ENCODE measurements around the gene GPR37L1.
"Not testable (repeated sequence)": the region's sequence is repeated elsewhere in the genome, so short reads cannot be mapped to it uniquely, and the experiment has no call there.

GPR37L1 gene

GRCh38 chr1:202133496-202133895 lies 10.8 kb downstream of the GPR37L1 start:
- DNase-seq (ENCODE audit: low spot score) = no peak

GRCh38 chr1:202133989-202134388 lies 11.3 kb downstream of the GPR37L1 start:
- no peak for DNase-seq (ENCODE audit: low spot score)

- DNase-seq (ENCODE audit: low spot score) = no peak
These were observed 12.0 kb downstream of the GPR37L1 start for GRCh38 chr1:202134645-202135172.

GRCh38 chr1:202135221-202135721 lies 12.6 kb downstream of the GPR37L1 start:
- DNase-seq (ENCODE audit: low spot score) = peak; percentile 90

GRCh38 chr1:202140833-202141232 lies 18.1 kb downstream of the GPR37L1 start:
- DNase-seq (ENCODE audit: low spot score) = no peak

GRCh38 chr1:202141468-202141867 lies 18.8 kb downstream of the GPR37L1 start:
- DNase-seq (ENCODE audit: low spot score) = not testable (repeated sequence)

GRCh38 chr1:202143011-202143767 lies 20.5 kb downstream of the GPR37L1 start:
- no peak for DNase-seq (ENCODE audit: low spot score)

- peak; percentile 86 for DNase-seq (ENCODE audit: low spot score)
These were observed 21.2 kb downstream of the GPR37L1 start for GRCh38 chr1:202143768-202144401.

- peak; percentile 93 for DNase-seq (ENCODE audit: low spot score)
These were observed 21.8 kb downstream of the GPR37L1 start, which contains the start of gene ARL8A for GRCh38 chr1:202144402-202145067. Gene ARL8A, minus strand, starts transcription at chr1:202144737. Its CDS starts 165 bp downstream, at chr1:202144572.

- DNase-seq (ENCODE audit: low spot score) = no peak
These were observed 22.5 kb downstream of the GPR37L1 start for GRCh38 chr1:202145068-202145743.

- DNase-seq (ENCODE audit: low spot score) = not testable (repeated sequence)
These were observed 23.0 kb downstream of the GPR37L1 start for GRCh38 chr1:202145744-202146140.

GRCh38 chr1:202146279-202146678 lies 23.6 kb downstream of the GPR37L1 start:
- no peak for DNase-seq (ENCODE audit: low spot score)

- no peak for DNase-seq (ENCODE audit: low spot score)
These were observed 24.3 kb downstream of the GPR37L1 start for GRCh38 chr1:202146993-202147392.

- DNase-seq (ENCODE audit: low spot score) = no peak
These were observed 25.7 kb downstream of the GPR37L1 start for GRCh38 chr1:202148391-202148790.

GRCh38 chr1:202149566-202149965 lies 26.8 kb downstream of the GPR37L1 start:
- no peak for DNase-seq (ENCODE audit: low spot score)

- no peak for DNase-seq (ENCODE audit: low spot score)
These were observed 27.5 kb downstream of the GPR37L1 start for GRCh38 chr1:202150187-202150586.

GRCh38 chr1:202150602-202151001 lies 27.9 kb downstream of the GPR37L1 start:
- DNase-seq (ENCODE audit: low spot score) = no peak

GRCh38 chr1:202151045-202151444 lies 28.3 kb downstream of the GPR37L1 start:
- DNase-seq (ENCODE audit: low spot score) = no peak

- DNase-seq (ENCODE audit: low spot score) = no peak
These were observed 29.7 kb downstream of the GPR37L1 start for GRCh38 chr1:202152399-202152798.

- no peak for DNase-seq (ENCODE audit: low spot score)
These were observed 30.6 kb downstream of the GPR37L1 start for GRCh38 chr1:202153284-202153683.

- no peak for DNase-seq (ENCODE audit: low spot score)
These were observed 31.5 kb downstream of the GPR37L1 start for GRCh38 chr1:202154148-202154765.

All from D341Med (cell line).